Upper lobe of left lung (tissue), 6 donors: ENCODE measurements around the gene PCDHAC2. TPM values are rescaled to one million over a fixed set of nuclear protein-coding genes. Genes with fewer than 3 reads are reported as not detected.
A peak's percentile ranks its signal among the peaks of the same experiment; 100 is the strongest.

ENCODE experiments used
- ATAC-seq, 2 donors: fragments of 200-7000 bp; cut with Tn5 transposase; one replicate each; pipeline ENCODE4 v1.9.1; 2022; ENCODE audit warnings: mild to moderate bottlenecking in 2 of 2, moderate library complexity in 2 of 2; ENCODE audit not compliant: low FRiP score in 2 of 2
- DNase-seq, 2 donors: peaks; one replicate each; pipeline ENCODE4 v3.0.0-alpha.2; 2019 to 2020
- H3K27ac ChIP-seq, 4 donors: fragments of 200-600 bp; sonication (generic); one replicate each; pipeline ENCODE4 v1.5.1; 2016 to 2019
- H3K27me3 ChIP-seq, 4 donors: fragments of 200-600 bp; sonication (generic); one replicate each; pipeline ENCODE4 v1.5.1; 2017 to 2019
- H3K36me3 ChIP-seq, 4 donors: fragments of 200-600 bp; sonication (generic); one replicate each; pipeline ENCODE4 v1.5.1; 2016 to 2019
- H3K4me1 ChIP-seq, 4 donors: fragments of 200-600 bp; sonication (generic); one replicate each; pipeline ENCODE4 v1.5.1; 2018 to 2019
- H3K4me3 ChIP-seq, 4 donors: fragments of 200-600 bp; sonication (generic); one replicate each; pipeline ENCODE4 v1.5.1; 2017 to 2019; ENCODE audit warnings: mild to moderate bottlenecking in 2 of 4, moderate library complexity in 1 of 4
- H3K9me3 ChIP-seq, 4 donors: fragments of 200-600 bp; sonication (generic); one replicate each; pipeline ENCODE4 v1.5.1; 2018 to 2019
- EP300 ChIP-seq, 4 donors: sonication (generic); formaldehyde crosslinking; IDR thresholded peaks; one replicate each; pipeline ENCODE4 v1.5.1; 2017; ENCODE audit warnings: antibody characterized with exemption in 4 of 4, control low read depth in 2 of 4
- POLR2A ChIP-seq, 4 donors: fragments of 450-650 bp; IDR thresholded peaks; one replicate each; pipeline ENCODE4 v1.5.1; 2016 to 2017; ENCODE audit warnings: antibody characterized with exemption in 4 of 4, mild to moderate bottlenecking in 2 of 4
- POLR2AphosphoS5 ChIP-seq, 2 donors: sonication (generic); formaldehyde crosslinking; IDR thresholded peaks; one replicate each; pipeline ENCODE4 v1.5.1; 2017; ENCODE audit warnings: antibody characterized with exemption in 2 of 2
- WGBS, 2 donors: methylation state at CpG; one replicate each; pipeline ENCODE4 v1.1.5; 2017 to 2018; 5-methylcytosine and 5-hydroxymethylcytosine counted together
- total RNA-seq, 6 donors: library from RNA; depleted of rRNA in 4 of 6; stranded (reverse); fragments of >200 nt in 4 of 6; gene quantifications; one replicate each; pipeline versions ENCODE4 v1.1.0 to v1.2.1, GENCODE V29; 2016 to 2021
- TF ChIP-seq, protein P1 (sequence below), 6 experiments: fragments of 450-650 bp in 4 of 6; fragments of 200-600 bp in 2 of 6; sonication (generic) in 2 of 6; IDR thresholded peaks; one replicate each; pipeline ENCODE4 v1.5.1; 2016 to 2019; ENCODE audit warnings: antibody characterized with exemption in 6 of 6
- donor health status: DM: no; HTN: no; CAD: no; lungs with moderate emphysema.
- donor health status: DM: no; HTN: yes; CAD: no; lungs with severe emphysema.

PCDHAC2 gene
- total RNA-seq, 6 donors from 2014 or later: 5.4 to 23.0 (median 10.6) TPM

DNA sequence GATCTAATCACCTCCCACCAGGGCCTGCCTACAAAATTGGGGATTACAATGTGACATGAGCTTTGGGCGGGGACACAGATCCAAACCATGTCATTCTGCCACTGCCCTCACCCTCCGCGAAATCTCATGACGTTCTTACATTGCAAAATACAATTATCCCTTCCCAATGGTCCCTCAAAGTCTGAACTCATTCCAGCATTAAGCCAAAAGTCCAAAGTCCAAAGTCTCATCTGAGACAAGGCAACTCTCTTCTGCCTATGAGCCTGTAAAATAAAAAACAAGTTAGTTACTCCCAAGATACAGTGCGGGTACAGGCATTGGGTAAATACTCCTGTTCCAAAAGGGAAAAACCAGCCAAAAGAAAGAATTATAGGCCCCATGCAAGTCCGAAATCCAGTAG lies 14.6 kb upstream of the PCDHAC2 start:
- TF ChIP-seq EP300 (IDR thresholded peaks at IDR 0.05) (no peak), POLR2AphosphoS5 (IDR thresholded peaks at IDR 0.05) (no peak), POLR2A (IDR thresholded peaks at IDR 0.05) (no peak)
- TF ChIP-seq, protein P1, sequence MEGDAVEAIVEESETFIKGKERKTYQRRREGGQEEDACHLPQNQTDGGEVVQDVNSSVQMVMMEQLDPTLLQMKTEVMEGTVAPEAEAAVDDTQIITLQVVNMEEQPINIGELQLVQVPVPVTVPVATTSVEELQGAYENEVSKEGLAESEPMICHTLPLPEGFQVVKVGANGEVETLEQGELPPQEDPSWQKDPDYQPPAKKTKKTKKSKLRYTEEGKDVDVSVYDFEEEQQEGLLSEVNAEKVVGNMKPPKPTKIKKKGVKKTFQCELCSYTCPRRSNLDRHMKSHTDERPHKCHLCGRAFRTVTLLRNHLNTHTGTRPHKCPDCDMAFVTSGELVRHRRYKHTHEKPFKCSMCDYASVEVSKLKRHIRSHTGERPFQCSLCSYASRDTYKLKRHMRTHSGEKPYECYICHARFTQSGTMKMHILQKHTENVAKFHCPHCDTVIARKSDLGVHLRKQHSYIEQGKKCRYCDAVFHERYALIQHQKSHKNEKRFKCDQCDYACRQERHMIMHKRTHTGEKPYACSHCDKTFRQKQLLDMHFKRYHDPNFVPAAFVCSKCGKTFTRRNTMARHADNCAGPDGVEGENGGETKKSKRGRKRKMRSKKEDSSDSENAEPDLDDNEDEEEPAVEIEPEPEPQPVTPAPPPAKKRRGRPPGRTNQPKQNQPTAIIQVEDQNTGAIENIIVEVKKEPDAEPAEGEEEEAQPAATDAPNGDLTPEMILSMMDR (IDR thresholded peaks at IDR 0.05): no peak
- DNase-seq: no peak
- no peaks in the 10 kb centered on the region for H3K4me1 ChIP-seq
- H3K9me3 ChIP-seq: no peaks in the 10 kb centered on the region
- no peak for ATAC-seq
- no peak overlapping the region for H3K4me3 ChIP-seq
- no peaks in the 10 kb centered on the region for H3K36me3 ChIP-seq
- H3K27ac ChIP-seq: no peak overlapping the region
- H3K27me3 ChIP-seq: no peaks in the 10 kb centered on the region
- 79 to 84% methylated on average over 6 of the region's 6 CpGs for WGBS, 2 donors

DNA sequence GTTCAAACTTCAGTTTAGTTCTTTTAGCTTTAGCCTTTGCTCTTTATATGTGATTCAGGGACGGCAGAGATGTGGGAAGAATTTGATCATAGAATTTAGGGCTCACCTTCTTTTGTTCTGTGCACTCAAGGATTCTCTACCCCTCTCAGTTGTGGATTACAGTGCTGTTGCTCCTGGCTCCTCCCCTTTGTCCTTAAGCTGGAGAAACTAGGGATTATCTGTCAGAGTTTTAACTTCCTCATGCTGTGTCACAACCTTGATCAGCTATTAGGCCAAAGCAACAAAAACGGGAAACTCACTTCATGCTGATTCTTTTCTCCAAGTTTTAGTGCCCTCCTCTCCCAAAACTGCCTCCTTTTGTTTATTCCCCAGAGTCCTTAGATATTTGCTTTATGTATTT lies 13.0 kb upstream of the PCDHAC2 start:
- no peak for ATAC-seq
- H3K9me3 ChIP-seq: no peaks in the 10 kb centered on the region
- WGBS, 2 donors: 39% methylated on average over 2 of the region's 2 CpGs
- DNase-seq: no peak
- H3K4me3 ChIP-seq: no peak overlapping the region
- TF ChIP-seq EP300 (IDR thresholded peaks at IDR 0.05) (no peak), POLR2A (IDR thresholded peaks at IDR 0.05) (no peak)
- TF ChIP-seq, protein P1 (IDR thresholded peaks at IDR 0.05): no peak
- no peaks in the 10 kb centered on the region for H3K36me3 ChIP-seq
- no peaks in the 10 kb centered on the region for H3K4me1 ChIP-seq
- no peaks in the 10 kb centered on the region for H3K27me3 ChIP-seq
- no peak overlapping the region for H3K27ac ChIP-seq

DNA sequence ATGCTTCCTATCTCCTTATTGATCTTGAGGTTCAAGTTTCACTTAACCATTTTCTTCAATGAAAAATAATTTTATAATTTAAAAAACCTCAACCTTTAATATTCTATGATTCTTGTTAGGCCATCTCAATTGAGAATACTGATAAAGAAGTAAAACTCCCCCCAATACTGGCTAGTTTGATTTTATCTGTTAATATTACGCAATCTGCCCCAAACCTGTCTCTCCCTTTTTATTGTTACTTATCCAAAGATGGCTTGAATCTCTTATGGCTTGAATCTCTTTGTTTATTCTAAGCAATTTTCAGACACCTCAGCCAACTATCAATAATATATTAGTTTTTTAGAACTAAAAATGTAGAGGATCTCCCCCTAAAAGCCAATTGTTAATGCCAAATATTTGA lies 4.1 kb upstream of the PCDHAC2 start:
- H3K4me1 ChIP-seq: peaks cover 4 to 12% (median 12%) of the 10 kb centered on the region in 4 donors
- H3K27me3 ChIP-seq: no peaks in the 10 kb centered on the region
- WGBS, 2 donors: 85 to 89% methylated on average over 1 of the region's 1 CpG
- H3K9me3 ChIP-seq: no peaks in the 10 kb centered on the region
- DNase-seq: no peak
- H3K36me3 ChIP-seq: no peaks in the 10 kb centered on the region
- no peak overlapping the region for H3K27ac ChIP-seq
- no peak for TF ChIP-seq EP300 (IDR thresholded peaks at IDR 0.05)
- no peak for TF ChIP-seq POLR2A (IDR thresholded peaks at IDR 0.05)
- TF ChIP-seq, protein P1 (IDR thresholded peaks at IDR 0.05): no peak
- no peak for TF ChIP-seq POLR2AphosphoS5 (IDR thresholded peaks at IDR 0.05)
- no peak for ATAC-seq
- H3K4me3 ChIP-seq: no peak overlapping the region

DNA sequence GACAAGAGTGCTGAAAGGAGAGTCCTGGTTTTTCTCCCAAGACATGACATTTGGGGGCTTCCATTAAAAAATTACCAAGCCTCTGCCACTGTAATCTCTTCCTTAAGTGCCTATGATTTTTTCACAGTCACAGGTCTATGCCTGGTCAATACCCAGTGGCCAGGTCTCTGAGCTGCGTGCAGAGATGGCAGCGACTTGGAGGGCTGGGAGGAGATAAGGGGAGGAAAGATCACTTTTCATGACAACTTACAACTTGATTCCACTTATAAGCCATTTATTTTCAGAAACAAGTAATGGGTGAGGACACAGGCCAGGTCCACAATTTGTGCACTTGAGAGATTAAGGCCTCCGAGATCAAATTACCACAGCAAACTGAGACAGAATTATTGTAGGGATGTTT lies 1.9 kb upstream of the PCDHAC2 start:
- no peaks in the 10 kb centered on the region for H3K9me3 ChIP-seq
- peaks cover 4 to 17% (median 12%) of the 10 kb centered on the region in 4 donors for H3K4me1 ChIP-seq
- H3K36me3 ChIP-seq: no peaks in the 10 kb centered on the region
- no peak overlapping the region for H3K27ac ChIP-seq
- ATAC-seq: no peak
- no peak for DNase-seq
- H3K4me3 ChIP-seq: no peak overlapping the region
- TF ChIP-seq, protein P1 (IDR thresholded peaks at IDR 0.05): no peak
- TF ChIP-seq EP300 (IDR thresholded peaks at IDR 0.05) (no peak), POLR2A (IDR thresholded peaks at IDR 0.05) (no peak), POLR2AphosphoS5 (IDR thresholded peaks at IDR 0.05) (no peak)
- no peaks in the 10 kb centered on the region for H3K27me3 ChIP-seq
- 72 to 84% methylated on average over 3 of the region's 3 CpGs for WGBS, 2 donors

DNA sequence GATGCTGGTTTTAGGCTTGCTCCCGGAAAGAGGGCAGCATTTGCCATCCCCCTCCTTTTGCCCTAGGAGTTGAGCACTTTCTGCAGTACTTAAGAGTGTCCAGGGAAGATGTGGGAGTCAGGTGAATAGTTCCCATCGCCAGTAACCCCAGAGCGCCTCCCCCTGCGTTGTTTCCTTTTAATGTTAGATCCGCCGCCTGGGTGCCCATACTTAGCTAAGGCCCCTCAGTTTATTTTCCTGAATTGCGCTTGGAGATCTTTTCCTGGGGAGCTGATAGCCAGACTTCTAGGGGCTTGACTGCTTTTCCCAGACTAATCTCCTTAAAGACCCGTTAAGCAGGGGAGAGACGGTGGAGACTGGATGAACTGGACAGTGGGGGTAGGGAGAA lies 377 bp upstream of the PCDHAC2 start:
- peak in 1 of 2 donors; percentile 2 for ATAC-seq
- Histone ChIP-seq H3K4me3 (peak overlapping the region; percentile 45 to 71 (median 58)), H3K36me3 (no peaks in the 10 kb centered on the region), H3K27ac (peak overlapping the region; percentile 50 to 80 (median 76)), H3K9me3 (no peaks in the 10 kb centered on the region), H3K4me1 (peaks cover 4 to 17% (median 12%) of the 10 kb centered on the region in 4 donors), H3K27me3 (no peaks in the 10 kb centered on the region)
- TF ChIP-seq POLR2A (IDR thresholded peaks at IDR 0.05): no peak
- TF ChIP-seq EP300 (IDR thresholded peaks at IDR 0.05): no peak
- TF ChIP-seq, protein P1 (IDR thresholded peaks at IDR 0.05): no peak
- no peak for TF ChIP-seq POLR2AphosphoS5 (IDR thresholded peaks at IDR 0.05)
- no peak for DNase-seq
- 1 to 2% methylated on average over 9 of the region's 9 CpGs for WGBS, 2 donors
